Activated naive CD8-positive, alpha-beta T cell treated with anti-CD3 and anti-CD28 coated beads, Interleukin-2, amount 50 U/mL, for 24 hours (primary cell): Measurements from ENCODE around the gene PNMA6E.
"Not testable (repeated sequence)": the region's sequence is repeated elsewhere in the genome, so short reads cannot be mapped to it uniquely, and the experiment has no call there.

Experiments
- ATAC-seq: fragments of 150-1000 bp; cut with Tn5 transposase; one replicate; pipeline ENCODE4 v1.10.0; 2021
- DNase-seq: peaks from one replicate; pipeline ENCODE4 v3.0.0; 2021
- H3K27ac Mint-ChIP-seq: one replicate; pipeline ENCODE4 v1.8.0; 2021; ENCODE audit warnings: mild to moderate bottlenecking, mixed read lengths
- H3K27me3 Mint-ChIP-seq: one replicate; pipeline ENCODE4 v1.8.0; 2021; ENCODE audit warnings: mixed read lengths
- H3K36me3 Mint-ChIP-seq: one replicate; pipeline ENCODE4 v1.8.0; 2021; ENCODE audit warnings: low read depth, mixed read lengths
- H3K4me1 Mint-ChIP-seq: one replicate; pipeline ENCODE4 v1.8.0; 2021; ENCODE audit warnings: mixed read lengths
- H3K4me3 Mint-ChIP-seq: one replicate; pipeline ENCODE4 v1.8.0; 2021; ENCODE audit warnings: mild to moderate bottlenecking, moderate library complexity, mixed read lengths
- H3K9me3 Mint-ChIP-seq: one replicate; pipeline ENCODE4 v1.8.0; 2021; ENCODE audit warnings: mixed read lengths

Gene PNMA6E

GRCh38 chrX:153406903-153407302, 5.8 kb upstream of the PNMA6E start:
- Mint-ChIP-seq H3K9me3 (no peaks in the 10 kb centered on the region), H3K27me3 (no peaks in the 10 kb centered on the region), H3K27ac (no peak overlapping the region), H3K4me3 (no peak overlapping the region), H3K4me1 (peaks cover 4% of the 10 kb centered on the region), H3K36me3 (no peaks in the 10 kb centered on the region)
- DNase-seq (no peak), ATAC-seq (no peak)

- peaks cover 2% of the 10 kb centered on the region for H3K4me1 Mint-ChIP-seq
- no peaks in the 10 kb centered on the region for H3K9me3 Mint-ChIP-seq
- H3K27ac Mint-ChIP-seq = no peak overlapping the region
- DNase-seq (no peak), ATAC-seq (no peak)
- no peaks in the 10 kb centered on the region for H3K36me3 Mint-ChIP-seq
- H3K27me3 Mint-ChIP-seq = no peaks in the 10 kb centered on the region
- no peak overlapping the region for H3K4me3 Mint-ChIP-seq
These were observed 4.9 kb upstream of the PNMA6E start for GRCh38 chrX:153406011-153406410.

- H3K27me3 Mint-ChIP-seq = no peaks in the 10 kb centered on the region
- H3K36me3 Mint-ChIP-seq = no peaks in the 10 kb centered on the region
- no peaks in the 10 kb centered on the region for H3K9me3 Mint-ChIP-seq
- no peaks in the 10 kb centered on the region for H3K4me1 Mint-ChIP-seq
- H3K4me3 Mint-ChIP-seq = no peak overlapping the region
- ATAC-seq = no peak
- H3K27ac Mint-ChIP-seq = no peak overlapping the region
- DNase-seq = no peak
These were observed 4.3 kb upstream of the PNMA6E start for GRCh38 chrX:153405426-153405825.

- not testable (repeated sequence) for H3K4me3 Mint-ChIP-seq, H3K36me3 Mint-ChIP-seq, H3K27me3 Mint-ChIP-seq, H3K4me1 Mint-ChIP-seq, ATAC-seq, DNase-seq, H3K27ac Mint-ChIP-seq, H3K9me3 Mint-ChIP-seq
These were observed 3.2 kb upstream of the PNMA6E start for GRCh38 chrX:153404333-153404732.

GRCh38 chrX:153400146-153401132, 711 bp downstream of the PNMA6E start:
- Mint-ChIP-seq H3K27ac (no peak overlapping the region), H3K27me3 (no peaks in the 10 kb centered on the region), H3K4me1 (no peaks in the 10 kb centered on the region), H3K36me3 (no peaks in the 10 kb centered on the region), H3K4me3 (no peak overlapping the region), H3K9me3 (no peaks in the 10 kb centered on the region)
- DNase-seq (peak; percentile 66), ATAC-seq (peak; percentile 72)

- no peaks in the 10 kb centered on the region for H3K9me3 Mint-ChIP-seq
- H3K36me3 Mint-ChIP-seq = no peaks in the 10 kb centered on the region
- no peak overlapping the region for H3K27ac Mint-ChIP-seq
These were observed 2.7 kb downstream of the PNMA6E start for GRCh38 chrX:153398275-153398960.

GRCh38 chrX:153397256-153397960, 3.7 kb downstream of the PNMA6E start:
- Mint-ChIP-seq H3K4me1 (no peaks in the 10 kb centered on the region), H3K36me3 (no peaks in the 10 kb centered on the region), H3K4me3 (no peak overlapping the region), H3K27me3 (no peaks in the 10 kb centered on the region), H3K9me3 (no peaks in the 10 kb centered on the region), H3K27ac (no peak overlapping the region)
- ATAC-seq = no peak
- no peak for DNase-seq

More at GRCh38 chrX:153398275-153398960, 2.7 kb downstream of the PNMA6E start:
- Mint-ChIP-seq H3K27me3 (no peaks in the 10 kb centered on the region), H3K4me3 (no peak overlapping the region), H3K4me1 (no peaks in the 10 kb centered on the region)
- ATAC-seq (no peak), DNase-seq (no peak)

GRCh38 chrX:153396320-153397195, 4.6 kb downstream of the PNMA6E start:
- H3K27ac Mint-ChIP-seq = no peak overlapping the region
- DNase-seq = no peak
- no peaks in the 10 kb centered on the region for H3K4me1 Mint-ChIP-seq
- H3K4me3 Mint-ChIP-seq = no peak overlapping the region
- H3K9me3 Mint-ChIP-seq = no peaks in the 10 kb centered on the region
- ATAC-seq = no peak
- no peaks in the 10 kb centered on the region for H3K36me3 Mint-ChIP-seq
- H3K27me3 Mint-ChIP-seq = no peaks in the 10 kb centered on the region

GRCh38 chrX:153395613-153396319, 5.4 kb downstream of the PNMA6E start:
- Mint-ChIP-seq H3K27ac (no peak overlapping the region), H3K27me3 (no peaks in the 10 kb centered on the region), H3K4me3 (no peak overlapping the region), H3K9me3 (no peaks in the 10 kb centered on the region), H3K36me3 (no peaks in the 10 kb centered on the region), H3K4me1 (no peaks in the 10 kb centered on the region)
- DNase-seq (no peak), ATAC-seq (no peak)

- ATAC-seq (no peak), DNase-seq (no peak)
- no peaks in the 10 kb centered on the region for H3K9me3 Mint-ChIP-seq
- H3K36me3 Mint-ChIP-seq = no peaks in the 10 kb centered on the region
- H3K4me1 Mint-ChIP-seq = no peaks in the 10 kb centered on the region
- no peak overlapping the region for H3K4me3 Mint-ChIP-seq
- no peak overlapping the region for H3K27ac Mint-ChIP-seq
- H3K27me3 Mint-ChIP-seq = no peaks in the 10 kb centered on the region
These were observed 6.5 kb downstream of the PNMA6E start for GRCh38 chrX:153394612-153395011.

- no peaks in the 10 kb centered on the region for H3K27me3 Mint-ChIP-seq
- H3K9me3 Mint-ChIP-seq = no peaks in the 10 kb centered on the region
- H3K4me3 Mint-ChIP-seq = no peak overlapping the region
- H3K27ac Mint-ChIP-seq = no peak overlapping the region
- no peaks in the 10 kb centered on the region for H3K4me1 Mint-ChIP-seq
- H3K36me3 Mint-ChIP-seq = no peaks in the 10 kb centered on the region
- ATAC-seq (no peak), DNase-seq (no peak)
These were observed 8.4 kb downstream of the PNMA6E start for GRCh38 chrX:153392642-153393321.

GRCh38 chrX:153389460-153389768, 11.7 kb downstream of the PNMA6E start:
- not testable (repeated sequence) for H3K27ac Mint-ChIP-seq, H3K4me1 Mint-ChIP-seq, H3K9me3 Mint-ChIP-seq, H3K36me3 Mint-ChIP-seq, H3K4me3 Mint-ChIP-seq, ATAC-seq, DNase-seq, H3K27me3 Mint-ChIP-seq

- Mint-ChIP-seq H3K36me3 (no peaks in the 10 kb centered on the region), H3K27ac (no peak overlapping the region), H3K4me1 (no peaks in the 10 kb centered on the region), H3K27me3 (no peaks in the 10 kb centered on the region), H3K4me3 (no peak overlapping the region), H3K9me3 (no peaks in the 10 kb centered on the region)
- ATAC-seq (no peak), DNase-seq (no peak)
These were observed 12.3 kb downstream of the PNMA6E start for GRCh38 chrX:153388722-153389459.
